ENCODE measurements around the gene NRN1L.
"Not testable (repeated sequence)": the region's sequence is repeated elsewhere in the genome, so short reads cannot be mapped to it uniquely, and the experiment has no call there.

Gene NRN1L

DNA sequence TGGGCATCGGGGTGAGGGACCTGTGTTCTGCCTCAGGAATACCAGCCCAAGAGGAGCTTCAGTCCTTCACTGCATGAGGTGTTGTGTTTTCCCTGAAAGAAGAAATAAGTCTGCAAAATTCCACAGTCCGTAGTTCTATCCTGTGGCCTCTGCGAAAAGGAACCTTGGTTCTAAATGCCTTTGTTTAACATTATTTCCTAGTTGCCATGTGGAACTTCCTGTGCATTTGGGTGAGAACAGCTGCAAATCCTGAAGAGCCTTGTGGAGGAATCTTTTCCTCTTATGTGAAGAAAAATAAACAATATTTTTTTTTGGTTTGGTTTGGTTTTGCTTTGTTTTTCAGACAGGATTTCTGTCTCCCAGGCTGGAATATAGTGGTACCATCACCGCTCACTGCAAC is 18.1 kb downstream of the NRN1L start:
- TF ChIP-seq, protein P1, sequence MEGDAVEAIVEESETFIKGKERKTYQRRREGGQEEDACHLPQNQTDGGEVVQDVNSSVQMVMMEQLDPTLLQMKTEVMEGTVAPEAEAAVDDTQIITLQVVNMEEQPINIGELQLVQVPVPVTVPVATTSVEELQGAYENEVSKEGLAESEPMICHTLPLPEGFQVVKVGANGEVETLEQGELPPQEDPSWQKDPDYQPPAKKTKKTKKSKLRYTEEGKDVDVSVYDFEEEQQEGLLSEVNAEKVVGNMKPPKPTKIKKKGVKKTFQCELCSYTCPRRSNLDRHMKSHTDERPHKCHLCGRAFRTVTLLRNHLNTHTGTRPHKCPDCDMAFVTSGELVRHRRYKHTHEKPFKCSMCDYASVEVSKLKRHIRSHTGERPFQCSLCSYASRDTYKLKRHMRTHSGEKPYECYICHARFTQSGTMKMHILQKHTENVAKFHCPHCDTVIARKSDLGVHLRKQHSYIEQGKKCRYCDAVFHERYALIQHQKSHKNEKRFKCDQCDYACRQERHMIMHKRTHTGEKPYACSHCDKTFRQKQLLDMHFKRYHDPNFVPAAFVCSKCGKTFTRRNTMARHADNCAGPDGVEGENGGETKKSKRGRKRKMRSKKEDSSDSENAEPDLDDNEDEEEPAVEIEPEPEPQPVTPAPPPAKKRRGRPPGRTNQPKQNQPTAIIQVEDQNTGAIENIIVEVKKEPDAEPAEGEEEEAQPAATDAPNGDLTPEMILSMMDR (IDR thresholded peaks at IDR 0.05; ENCODE audit: control insufficient read depth, insufficient read depth, low read depth, low read length, missing control alignments) = no peak
- no peak for DNase-seq (ENCODE audit: low read depth)
- no peak overlapping the region for H3K4me3 ChIP-seq (ENCODE audit: control insufficient read depth, low read depth, low read length)

GRCh38 chr16:67907397-67908180 is 22.9 kb downstream of the NRN1L start:
- DNase-seq (ENCODE audit: low read depth) = no peak
- TF ChIP-seq, protein P1 (IDR thresholded peaks at IDR 0.05; ENCODE audit: control insufficient read depth, insufficient read depth, low read depth, low read length, missing control alignments) = no peak
- H3K4me3 ChIP-seq (ENCODE audit: control insufficient read depth, low read depth, low read length) = no peak overlapping the region

- no peak overlapping the region for H3K4me3 ChIP-seq (ENCODE audit: control insufficient read depth, low read depth, low read length)
- no peak for DNase-seq (ENCODE audit: low read depth)
Observed at GRCh38 chr16:67909056-67909742, 24.5 kb downstream of the NRN1L start.

GRCh38 chr16:67910158-67910557 is 25.5 kb downstream of the NRN1L start:
- DNase-seq (ENCODE audit: low read depth) = peak; percentile 31
- H3K4me3 ChIP-seq (ENCODE audit: control insufficient read depth, low read depth, low read length) = no peak overlapping the region
- TF ChIP-seq, protein P1 (IDR thresholded peaks at IDR 0.05; ENCODE audit: control insufficient read depth, insufficient read depth, low read depth, low read length, missing control alignments) = no peak

More at GRCh38 chr16:67909056-67909742, 24.5 kb downstream of the NRN1L start:
- TF ChIP-seq, protein P1 (IDR thresholded peaks at IDR 0.05; ENCODE audit: control insufficient read depth, insufficient read depth, low read depth, low read length, missing control alignments) = no peak

DNA sequence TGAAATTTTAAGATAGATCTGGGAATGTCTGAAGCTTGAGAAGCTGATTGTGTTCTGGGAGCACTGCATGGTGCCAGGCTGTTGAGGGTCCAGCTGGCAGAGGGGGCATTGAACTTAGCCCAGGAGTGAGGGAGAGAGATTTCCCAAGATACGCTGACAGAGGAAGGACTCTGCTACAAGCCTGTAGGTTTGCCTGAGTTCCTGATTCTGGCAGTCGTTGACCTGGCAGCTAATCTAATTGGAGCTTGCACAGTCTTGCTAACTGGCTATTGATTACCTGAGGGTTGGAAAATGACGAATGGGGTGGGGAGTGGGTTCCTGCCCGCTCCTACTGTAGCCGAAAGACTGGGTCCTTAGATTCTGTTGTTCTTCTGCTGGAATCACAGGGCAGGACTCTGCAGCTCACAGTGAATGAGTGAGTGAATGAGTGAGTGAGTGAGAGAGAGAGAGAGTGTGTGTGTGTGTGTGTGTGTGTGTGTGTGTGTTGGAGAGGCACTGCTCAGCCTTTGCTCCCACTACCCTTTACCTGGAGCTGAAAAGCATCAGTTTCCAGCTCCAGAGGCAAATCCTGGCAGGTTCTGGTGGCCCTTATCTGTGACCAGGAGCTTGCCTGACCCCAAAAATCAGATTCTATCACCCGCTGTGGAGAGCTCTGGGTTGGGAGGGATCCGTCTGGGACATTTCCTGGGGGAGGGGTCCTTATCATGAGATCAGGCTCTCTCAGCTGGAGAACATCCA is 30.2 kb downstream of the NRN1L start:
- TF ChIP-seq, protein P1 (IDR thresholded peaks at IDR 0.05; ENCODE audit: control insufficient read depth, insufficient read depth, low read depth, low read length, missing control alignments) = no peak
- no peak for DNase-seq (ENCODE audit: low read depth)
- no peak overlapping the region for H3K4me3 ChIP-seq (ENCODE audit: control insufficient read depth, low read depth, low read length)

GRCh38 chr16:67915496-67915769 is 30.7 kb downstream of the NRN1L start:
- not testable (repeated sequence) for H3K4me3 ChIP-seq (ENCODE audit: control insufficient read depth, low read depth, low read length); DNase-seq (ENCODE audit: low read depth)

Data from AG09309 (cell line).